ENCODE measurements around the gene PAFAH2.

Gene PAFAH2

DNA sequence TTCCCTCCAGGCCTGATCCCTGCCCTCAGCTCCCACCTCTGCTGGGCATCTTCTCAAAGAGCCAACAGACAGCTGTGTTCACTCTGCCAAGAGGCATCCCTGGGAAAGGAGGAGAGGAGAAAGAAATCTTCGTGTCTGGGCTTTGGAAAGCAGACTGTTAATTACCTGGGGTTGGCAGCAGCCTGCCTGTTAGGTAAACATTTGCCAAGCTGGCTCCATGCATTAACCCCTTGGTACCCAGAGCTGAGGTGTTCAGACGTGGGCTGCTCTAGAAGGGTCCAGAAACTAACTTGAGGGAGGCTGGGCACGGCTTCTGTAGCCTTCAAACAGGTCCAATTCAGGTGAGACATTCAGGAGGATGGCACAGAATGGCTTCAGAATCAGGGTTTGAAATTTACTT lies 15.0 kb upstream of the PAFAH2 start:
- H3K4me3 ChIP-seq (ENCODE audit: low read length) = no peak overlapping the region
- TF ChIP-seq, protein P1, sequence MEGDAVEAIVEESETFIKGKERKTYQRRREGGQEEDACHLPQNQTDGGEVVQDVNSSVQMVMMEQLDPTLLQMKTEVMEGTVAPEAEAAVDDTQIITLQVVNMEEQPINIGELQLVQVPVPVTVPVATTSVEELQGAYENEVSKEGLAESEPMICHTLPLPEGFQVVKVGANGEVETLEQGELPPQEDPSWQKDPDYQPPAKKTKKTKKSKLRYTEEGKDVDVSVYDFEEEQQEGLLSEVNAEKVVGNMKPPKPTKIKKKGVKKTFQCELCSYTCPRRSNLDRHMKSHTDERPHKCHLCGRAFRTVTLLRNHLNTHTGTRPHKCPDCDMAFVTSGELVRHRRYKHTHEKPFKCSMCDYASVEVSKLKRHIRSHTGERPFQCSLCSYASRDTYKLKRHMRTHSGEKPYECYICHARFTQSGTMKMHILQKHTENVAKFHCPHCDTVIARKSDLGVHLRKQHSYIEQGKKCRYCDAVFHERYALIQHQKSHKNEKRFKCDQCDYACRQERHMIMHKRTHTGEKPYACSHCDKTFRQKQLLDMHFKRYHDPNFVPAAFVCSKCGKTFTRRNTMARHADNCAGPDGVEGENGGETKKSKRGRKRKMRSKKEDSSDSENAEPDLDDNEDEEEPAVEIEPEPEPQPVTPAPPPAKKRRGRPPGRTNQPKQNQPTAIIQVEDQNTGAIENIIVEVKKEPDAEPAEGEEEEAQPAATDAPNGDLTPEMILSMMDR (conservative IDR thresholded peaks at IDR 0.05; ENCODE audit: low read length) = no peak
- DNase-seq (ENCODE audit: low read depth) = no peak

DNA sequence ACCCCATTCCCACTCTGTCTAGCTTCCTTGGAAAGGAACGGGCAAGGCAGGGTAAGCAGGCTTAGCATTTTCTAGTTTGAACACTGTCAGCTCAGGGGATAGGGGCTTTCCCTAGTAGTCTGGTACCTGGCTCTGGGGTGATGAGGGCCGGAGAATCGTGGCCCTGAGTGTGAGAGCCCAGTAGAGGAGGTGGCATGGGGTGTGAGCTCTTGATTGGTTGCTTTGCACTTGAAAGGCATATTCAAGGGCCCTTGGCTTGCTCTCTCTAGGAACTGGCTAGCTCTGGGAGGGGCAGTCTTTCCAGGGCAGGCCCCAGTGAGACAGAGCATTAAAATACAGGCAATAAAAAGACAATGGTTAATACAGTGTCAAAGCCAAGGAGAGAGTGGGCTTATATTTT lies 13.0 kb upstream of the PAFAH2 start:
- TF ChIP-seq, protein P1 (conservative IDR thresholded peaks at IDR 0.05; ENCODE audit: low read length) = no peak
- H3K4me3 ChIP-seq (ENCODE audit: low read length) = no peak overlapping the region
- DNase-seq (ENCODE audit: low read depth) = no peak

DNA sequence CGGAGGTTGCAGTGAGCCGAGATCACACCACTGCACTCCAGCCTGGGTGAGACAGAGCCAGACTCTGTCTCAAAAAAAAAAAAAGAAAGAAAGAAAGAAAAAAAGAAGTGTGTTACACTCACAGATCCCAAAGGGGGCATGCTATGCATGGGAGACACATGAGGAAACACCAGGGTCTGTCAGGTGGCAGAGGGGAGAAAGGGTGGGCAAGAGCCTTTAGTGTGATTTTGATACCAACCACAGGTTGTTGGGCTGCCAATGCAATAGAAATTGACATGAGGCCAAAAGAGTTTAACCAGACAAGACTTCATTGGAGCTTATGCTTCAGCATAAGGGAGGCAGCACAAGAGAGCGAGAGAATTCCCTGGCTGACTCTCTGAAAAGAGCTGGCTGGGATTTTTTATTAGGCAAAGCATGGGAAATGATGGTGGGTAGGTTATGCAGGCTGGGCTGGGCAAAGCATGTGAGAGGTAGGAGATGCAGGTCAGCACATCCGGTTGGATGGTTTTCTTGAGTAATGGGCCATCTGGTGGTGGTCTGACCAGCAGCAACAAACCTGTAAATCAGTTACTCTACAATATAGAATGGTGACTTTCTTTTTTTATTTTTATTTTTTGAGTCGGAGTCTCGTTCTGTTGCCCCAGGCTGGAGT lies 12.1 kb upstream of the PAFAH2 start:
- no peak for DNase-seq (ENCODE audit: low read depth)

DNA sequence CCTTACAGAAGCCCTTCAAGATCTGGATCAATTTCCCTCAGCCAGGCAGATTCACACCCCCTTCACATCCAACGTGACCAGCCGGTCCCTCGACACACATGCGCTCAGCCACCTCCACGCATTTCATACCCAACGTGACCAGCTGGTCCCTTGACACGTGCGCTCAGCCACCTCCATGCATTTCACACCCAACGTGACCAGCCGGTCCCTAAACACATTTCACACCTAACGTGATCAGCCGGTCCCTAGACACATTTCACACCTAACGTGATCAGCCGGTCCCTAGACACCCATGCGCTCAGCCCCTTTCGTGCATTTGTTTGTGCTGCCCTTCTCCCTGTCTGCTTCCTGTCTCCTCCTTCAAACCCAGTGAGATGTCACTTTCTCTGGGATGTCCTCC lies 8.8 kb upstream of the PAFAH2 start:
- H3K4me3 ChIP-seq (ENCODE audit: low read length) = no peak overlapping the region
- TF ChIP-seq, protein P1 (conservative IDR thresholded peaks at IDR 0.05; ENCODE audit: low read length) = no peak
- DNase-seq (ENCODE audit: low read depth) = no peak

More for the DNA sequence above, 12.1 kb upstream of the PAFAH2 start:
- H3K4me3 ChIP-seq (ENCODE audit: low read length) = no peak overlapping the region
- TF ChIP-seq, protein P1 (conservative IDR thresholded peaks at IDR 0.05; ENCODE audit: low read length) = no peak

DNA sequence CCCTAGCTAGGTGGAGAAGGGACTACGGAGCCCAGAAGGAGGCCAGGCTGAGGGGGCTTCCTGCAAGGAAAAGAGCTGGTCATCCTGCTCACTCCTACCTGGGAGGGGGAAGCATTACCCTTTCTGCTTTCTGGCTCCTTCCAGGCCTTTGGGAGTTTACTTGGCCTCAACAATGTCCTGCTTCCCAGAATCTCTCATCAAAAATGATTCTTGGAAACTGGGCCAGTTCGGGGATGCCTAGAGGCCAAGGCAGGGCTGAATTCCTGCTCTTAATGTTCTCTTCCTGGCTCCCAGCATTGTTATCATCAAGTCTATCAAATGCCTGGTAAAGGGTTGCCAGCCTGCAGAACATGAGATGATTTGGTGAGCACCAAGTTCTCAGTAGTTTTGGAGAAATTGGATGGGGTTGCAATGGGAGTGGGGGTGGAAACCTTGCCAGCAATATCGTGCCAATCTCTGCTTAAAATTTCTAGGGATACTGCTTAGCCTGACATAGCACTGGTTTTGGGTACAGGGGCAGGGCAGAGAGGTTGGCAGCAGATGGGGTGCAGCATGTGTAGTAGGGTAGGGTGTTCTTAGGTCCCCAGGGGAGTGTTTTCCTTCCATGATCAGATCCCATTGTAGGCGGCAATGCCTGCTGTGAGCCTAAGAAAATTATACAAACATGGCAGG lies 7.7 kb upstream of the PAFAH2 start:
- no peak overlapping the region for H3K4me3 ChIP-seq (ENCODE audit: low read length)
- TF ChIP-seq, protein P1 (conservative IDR thresholded peaks at IDR 0.05; ENCODE audit: low read length) = no peak
- DNase-seq (ENCODE audit: low read depth) = no peak

DNA sequence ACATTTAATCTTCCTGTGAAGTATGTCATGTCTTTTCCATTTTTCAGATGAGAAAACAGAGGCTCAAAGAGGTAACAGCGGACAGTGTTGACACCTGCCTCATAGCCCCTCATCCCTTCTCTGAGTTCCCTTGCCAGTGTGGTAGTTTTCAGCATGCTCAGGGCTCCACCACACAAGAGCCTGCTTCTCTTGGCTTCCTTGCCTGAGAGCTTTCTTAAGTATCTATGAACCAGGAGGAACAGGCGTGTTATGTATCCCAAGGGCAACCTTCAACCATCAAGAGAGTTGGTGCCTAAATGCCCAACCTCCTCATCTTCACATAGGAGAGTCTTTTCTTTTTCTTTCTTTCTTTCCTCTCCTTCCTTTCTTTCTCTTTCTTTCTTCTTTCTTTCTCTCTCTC lies 5.9 kb upstream of the PAFAH2 start:
- DNase-seq (ENCODE audit: low read depth) = no peak
- no peak overlapping the region for H3K4me3 ChIP-seq (ENCODE audit: low read length)
- TF ChIP-seq, protein P1 (conservative IDR thresholded peaks at IDR 0.05; ENCODE audit: low read length) = no peak

DNA sequence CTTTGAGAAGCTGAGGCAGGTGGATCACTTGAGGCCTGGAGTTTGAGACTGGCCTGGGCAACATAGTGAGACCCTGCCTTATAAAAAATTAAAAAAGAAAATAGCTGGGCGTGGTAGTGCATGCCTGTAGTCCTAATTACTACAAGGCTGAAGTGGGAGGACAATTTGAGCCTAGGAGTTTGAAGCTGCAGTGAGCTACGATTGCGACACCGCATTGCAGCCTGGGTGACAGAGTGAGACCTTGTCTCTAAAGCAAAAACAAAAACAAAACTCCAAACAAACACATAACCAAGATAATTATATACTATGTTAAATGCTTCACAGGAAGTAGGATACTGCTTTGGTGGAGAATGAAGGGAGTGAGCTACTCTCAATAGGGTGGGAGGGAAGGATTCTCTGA lies 5.4 kb upstream of the PAFAH2 start:
- no peak overlapping the region for H3K4me3 ChIP-seq (ENCODE audit: low read length)
- TF ChIP-seq, protein P1 (conservative IDR thresholded peaks at IDR 0.05; ENCODE audit: low read length) = no peak
- no peak for DNase-seq (ENCODE audit: low read depth)
